Measurements from ENCODE around the gene PIEZO1. TPM values are rescaled to one million over a fixed set of nuclear protein-coding genes. Genes with fewer than 3 reads are reported as not detected.

Gene PIEZO1
- total RNA-seq, 1 donor from 2014 or later: 247 TPM

- Histone ChIP-seq H3K4me1 (ENCODE audit: insufficient read depth, low read length) (no peaks in the 10 kb centered on the region), H3K4me3 (ENCODE audit: insufficient read depth, low read depth, low read length) (no peak overlapping the region), H4K20me1 (ENCODE audit: insufficient read depth, low read length) (no peaks in the 10 kb centered on the region), H2AFZ (ENCODE audit: low read depth, low read length) (no peak overlapping the region), H3K9me3 (ENCODE audit: insufficient read depth, low read depth, low read length) (no peaks in the 10 kb centered on the region), H3K27me3 (ENCODE audit: insufficient read depth, low read length) (peaks cover 5% of the 10 kb centered on the region), H3K36me3 (ENCODE audit: insufficient read depth, low read length) (no peaks in the 10 kb centered on the region), H3K9ac (ENCODE audit: low read length) (no peak overlapping the region), H3K27ac (ENCODE audit: low read depth, low read length) (no peak overlapping the region), H3K4me2 (ENCODE audit: low read length) (no peak overlapping the region), H3K79me2 (ENCODE audit: insufficient read depth, low read length) (no peaks in the 10 kb centered on the region)
- TF ChIP-seq CTCF (IDR thresholded peaks at IDR 0.05; ENCODE audit: insufficient read depth, low read depth, low read length): no peak
- no peak for TF ChIP-seq EZH2 (IDR thresholded peaks at IDR 0.05; ENCODE audit: insufficient read depth, low read length)
- Mint-ChIP-seq H3K9me3 (ENCODE audit: unreplicated experiment) (no peaks in the 10 kb centered on the region), H3K27me3 (ENCODE audit: low read depth, unreplicated experiment) (no peaks in the 10 kb centered on the region), H3K27ac (ENCODE audit: unreplicated experiment) (no peak overlapping the region), H3K4me1 (ENCODE audit: low read depth, unreplicated experiment) (no peaks in the 10 kb centered on the region), H3K4me3 (ENCODE audit: unreplicated experiment) (no peak overlapping the region), H3K36me3 (ENCODE audit: low read depth, unreplicated experiment) (peaks cover 2% of the 10 kb centered on the region)
- no peak for FAIRE-seq
- DNase-seq (ENCODE audit: low read depth): no peak
Measured at GRCh38 chr16:88676502-88677242, 108.3 kb downstream of the PIEZO1 start.

GRCh38 chr16:88673716-88674379, 111.2 kb downstream of the PIEZO1 start:
- no peak overlapping the region for H3K4me3 ChIP-seq (ENCODE audit: insufficient read depth, low read depth, low read length)
- no peaks in the 10 kb centered on the region for H3K36me3 ChIP-seq (ENCODE audit: insufficient read depth, low read length)
- H3K27ac ChIP-seq (ENCODE audit: low read depth, low read length): no peak overlapping the region
- H3K79me2 ChIP-seq (ENCODE audit: insufficient read depth, low read length): no peaks in the 10 kb centered on the region
- peaks cover 5% of the 10 kb centered on the region for H3K27me3 ChIP-seq (ENCODE audit: insufficient read depth, low read length)
- DNase-seq (ENCODE audit: low read depth) (no peak), FAIRE-seq (no peak)
- no peak overlapping the region for H3K4me3 Mint-ChIP-seq (ENCODE audit: unreplicated experiment)
- H3K4me2 ChIP-seq (ENCODE audit: low read length): no peak overlapping the region
- no peaks in the 10 kb centered on the region for H3K9me3 ChIP-seq (ENCODE audit: insufficient read depth, low read depth, low read length)
- H3K4me1 Mint-ChIP-seq (ENCODE audit: low read depth, unreplicated experiment): no peaks in the 10 kb centered on the region
- no peaks in the 10 kb centered on the region for H3K27me3 Mint-ChIP-seq (ENCODE audit: low read depth, unreplicated experiment)
- no peaks in the 10 kb centered on the region for H3K9me3 Mint-ChIP-seq (ENCODE audit: unreplicated experiment)
- H3K4me1 ChIP-seq (ENCODE audit: insufficient read depth, low read length): no peaks in the 10 kb centered on the region
- no peak overlapping the region for H3K9ac ChIP-seq (ENCODE audit: low read length)
- H3K36me3 Mint-ChIP-seq (ENCODE audit: low read depth, unreplicated experiment): peaks cover 5% of the 10 kb centered on the region
- no peak for TF ChIP-seq CTCF (IDR thresholded peaks at IDR 0.05; ENCODE audit: insufficient read depth, low read depth, low read length)
- no peak for TF ChIP-seq EZH2 (IDR thresholded peaks at IDR 0.05; ENCODE audit: insufficient read depth, low read length)
- H3K27ac Mint-ChIP-seq (ENCODE audit: unreplicated experiment): no peak overlapping the region
- H4K20me1 ChIP-seq (ENCODE audit: insufficient read depth, low read length): no peaks in the 10 kb centered on the region
- H2AFZ ChIP-seq (ENCODE audit: low read depth, low read length): no peak overlapping the region

GRCh38 chr16:88672776-88673175, 112.2 kb downstream of the PIEZO1 start:
- TF ChIP-seq CTCF (IDR thresholded peaks at IDR 0.05; ENCODE audit: insufficient read depth, low read depth, low read length) (peak; percentile 13), EZH2 (IDR thresholded peaks at IDR 0.05; ENCODE audit: insufficient read depth, low read length) (no peak)

More at GRCh38 chr16:88672776-88673175, 112.2 kb downstream of the PIEZO1 start:
- no peak overlapping the region for H2AFZ ChIP-seq (ENCODE audit: low read depth, low read length)
- H3K9me3 Mint-ChIP-seq (ENCODE audit: unreplicated experiment): no peaks in the 10 kb centered on the region
- no peak for DNase-seq (ENCODE audit: low read depth)
- no peaks in the 10 kb centered on the region for H3K4me1 ChIP-seq (ENCODE audit: insufficient read depth, low read length)
- H3K4me1 Mint-ChIP-seq (ENCODE audit: low read depth, unreplicated experiment): no peaks in the 10 kb centered on the region
- H3K27ac Mint-ChIP-seq (ENCODE audit: unreplicated experiment): no peak overlapping the region
- H3K4me2 ChIP-seq (ENCODE audit: low read length): no peak overlapping the region
- H3K79me2 ChIP-seq (ENCODE audit: insufficient read depth, low read length): no peaks in the 10 kb centered on the region
- H3K36me3 ChIP-seq (ENCODE audit: insufficient read depth, low read length): no peaks in the 10 kb centered on the region
- H3K9ac ChIP-seq (ENCODE audit: low read length): no peak overlapping the region
- no peaks in the 10 kb centered on the region for H3K27me3 Mint-ChIP-seq (ENCODE audit: low read depth, unreplicated experiment)
- H3K36me3 Mint-ChIP-seq (ENCODE audit: low read depth, unreplicated experiment): peaks cover 8% of the 10 kb centered on the region
- no peak overlapping the region for H3K4me3 Mint-ChIP-seq (ENCODE audit: unreplicated experiment)
- peaks cover 4% of the 10 kb centered on the region for H3K27me3 ChIP-seq (ENCODE audit: insufficient read depth, low read length)
- H4K20me1 ChIP-seq (ENCODE audit: insufficient read depth, low read length): no peaks in the 10 kb centered on the region
- no peaks in the 10 kb centered on the region for H3K9me3 ChIP-seq (ENCODE audit: insufficient read depth, low read depth, low read length)
- no peak overlapping the region for H3K4me3 ChIP-seq (ENCODE audit: insufficient read depth, low read depth, low read length)
- H3K27ac ChIP-seq (ENCODE audit: low read depth, low read length): no peak overlapping the region
- no peak for FAIRE-seq

All from astrocyte (in vitro differentiated cells and primary cell).